Natural killer cell (primary cell): ENCODE data around the gene IQGAP3. TPM values are rescaled to one million over a fixed set of nuclear protein-coding genes. Genes with fewer than 3 reads are reported as not detected.
A peak's percentile ranks its signal among the peaks of the same experiment; 100 is the strongest.
"Not testable (repeated sequence)": the region's sequence is repeated elsewhere in the genome, so short reads cannot be mapped to it uniquely, and the experiment has no call there.

ENCODE experiments used
- ATAC-seq, 3 donors: fragments of 150-1000 bp in 2 of 3; fragments of 200-7000 bp in 1 of 3; cut with Tn5 transposase; 1 replicate in 1 of 3; 2 replicates in 2 of 3; pipeline ENCODE4 v1.10.0; 2021; ENCODE audit warnings: mild to moderate bottlenecking in 2 of 3, moderate library complexity in 2 of 3
- DNase-seq, 2 donors: peaks; one replicate each; pipeline versions ENCODE4 v3.0.0 to v3.0.0-alpha.2; 2013 to 2021; ENCODE audit warnings: mixed read lengths in 1 of 2
- H3K27ac ChIP-seq: one replicate; pipeline ENCODE4 v1.5.1; 2013; ENCODE audit warnings: mild to moderate bottlenecking, low read length
- H3K27me3 ChIP-seq: one replicate; pipeline ENCODE4 v1.6.1; 2013; ENCODE audit warnings: low read length; ENCODE audit not compliant: control insufficient read depth, insufficient read depth
- H3K36me3 ChIP-seq: one replicate; pipeline ENCODE4 v1.6.1; 2013; ENCODE audit warnings: low read length; ENCODE audit not compliant: control insufficient read depth, insufficient read depth
- H3K4me1 ChIP-seq: one replicate; pipeline ENCODE4 v1.6.1; 2013; ENCODE audit warnings: low read length; ENCODE audit not compliant: control insufficient read depth, insufficient read depth
- H3K4me3 ChIP-seq: one replicate; pipeline ENCODE4 v1.5.1; 2013; ENCODE audit warnings: low read length
- H3K9me3 ChIP-seq: one replicate; pipeline ENCODE4 v1.6.1; 2013; ENCODE audit warnings: low read length; ENCODE audit not compliant: control insufficient read depth, insufficient read depth
- H3K27ac Mint-ChIP-seq, 2 donors: one replicate each; pipeline ENCODE4 v1.8.0; 2022; ENCODE audit warnings: mild to moderate bottlenecking in 2 of 2, mixed read lengths in 2 of 2, moderate library complexity in 1 of 2
- H3K27me3 Mint-ChIP-seq, 2 donors: one replicate each; pipeline ENCODE4 v1.8.0; 2022; ENCODE audit warnings: low read depth in 2 of 2, mixed read lengths in 2 of 2
- H3K36me3 Mint-ChIP-seq: one replicate; pipeline ENCODE4 v1.8.0; 2022; ENCODE audit warnings: mixed read lengths
- H3K4me1 Mint-ChIP-seq, 2 donors: one replicate each; pipeline ENCODE4 v1.8.0; 2022; ENCODE audit warnings: mixed read lengths in 2 of 2
- H3K4me3 Mint-ChIP-seq: one replicate; pipeline ENCODE4 v1.8.0; 2022; ENCODE audit warnings: mild to moderate bottlenecking, moderate library complexity, mixed read lengths
- H3K9me3 Mint-ChIP-seq, 2 donors: one replicate each; pipeline ENCODE4 v1.8.0; 2022; ENCODE audit warnings: mixed read lengths in 2 of 2
- CTCF ChIP-seq: fragments of 200-600 bp; IDR thresholded peaks from one replicate; pipeline ENCODE4 v1.8.0; 2022; ENCODE audit warnings: antibody characterized with exemption
- WGBS: methylation state at CpG from one replicate; pipeline ENCODE4 v1.1.7; 2013; ENCODE audit warnings: missing lambda C conversion rate; ENCODE audit not compliant: insufficient coverage; 5-methylcytosine and 5-hydroxymethylcytosine counted together
- intact Hi-C: fragments of 100-400 bp; cut with micrococcal nuclease; formaldehyde crosslinking; loops from one replicate; pipeline ENCODE4 v1.14.2; 2022
- total RNA-seq, 4 donors: library from RNA; stranded (reverse); fragments of 120-200 nt in 1 of 4; gene quantifications; one replicate each; pipeline versions ENCODE4 v1.2.3 to v1.2.4, GENCODE V29; 2013 to 2022

Gene IQGAP3
- total RNA-seq, 3 donors from 2014 or later (not counting 1 experiment from before 2014, with no cell fraction given), result 0.08 to 0.21 (median 0.14) TPM

GRCh38 chr1:156608981-156609380 is 36.6 kb upstream of the IQGAP3 start:
- Histone ChIP-seq H3K27ac (no peak overlapping the region), H3K4me1 (peaks cover 6% of the 10 kb centered on the region), H3K27me3 (no peaks in the 10 kb centered on the region), H3K9me3 (no peaks in the 10 kb centered on the region), H3K4me3 (no peak overlapping the region), H3K36me3 (no peaks in the 10 kb centered on the region)
- Mint-ChIP-seq H3K27ac (no peak overlapping the region), H3K36me3 (no peaks in the 10 kb centered on the region), H3K9me3 (no peaks in the 10 kb centered on the region), H3K4me3 (no peak overlapping the region), H3K4me1 (peaks cover 8 to 9% of the 10 kb centered on the region in 2 donors), H3K27me3 (peaks cover 3 to 6% of the 10 kb centered on the region in 2 donors)
- WGBS, result 44% methylated on average over 6 of the region's 6 CpGs
- DNase-seq (peak in 1 of 2 donors; percentile 80), ATAC-seq (peak; percentile 52 to 73 (median 69))
- intact Hi-C loops, result loop anchor here (1.0 kb wide), 4 partner anchors 25 to 224 kb away; no protein-coding TSS in a partner anchor
- peak; percentile 54 for TF ChIP-seq CTCF

DNA sequence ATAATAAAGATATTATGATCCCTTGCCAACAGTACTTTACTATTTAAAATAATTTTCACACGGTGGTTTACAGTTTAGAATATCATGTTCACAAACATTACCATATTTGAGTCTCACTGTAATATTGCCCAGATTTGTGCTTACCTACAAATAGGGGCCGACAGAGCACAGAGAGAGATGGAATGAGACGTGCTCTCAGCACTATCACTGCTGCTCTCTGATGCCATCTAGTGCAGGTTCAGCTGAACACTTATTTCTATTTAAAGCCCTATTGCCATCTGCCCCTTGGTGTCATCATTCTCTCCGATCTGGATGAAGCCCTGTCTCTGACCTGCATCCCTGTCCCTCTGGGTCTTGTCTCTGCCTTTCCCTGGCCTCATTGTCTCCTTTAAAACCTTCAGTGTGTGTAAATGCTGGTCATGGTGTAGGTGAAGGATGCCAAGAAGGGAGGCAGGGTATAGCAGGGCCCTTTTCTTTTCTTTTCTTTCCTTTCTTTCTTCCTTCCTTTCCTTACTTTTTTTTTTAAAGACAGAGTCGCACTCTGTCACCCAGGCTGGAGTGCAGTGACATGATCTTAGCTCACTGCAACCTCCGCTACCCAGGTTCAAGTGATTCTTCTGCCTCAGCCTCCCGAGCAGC is 35.8 kb upstream of the IQGAP3 start:
- Mint-ChIP-seq H3K36me3 (no peaks in the 10 kb centered on the region), H3K27me3 (peaks cover 3 to 6% of the 10 kb centered on the region in 2 donors), H3K4me1 (peaks cover 8 to 9% of the 10 kb centered on the region in 2 donors), H3K27ac (no peak overlapping the region), H3K4me3 (no peak overlapping the region), H3K9me3 (no peaks in the 10 kb centered on the region)
- ATAC-seq (peak; percentile 92 to 99 (median 98)), DNase-seq (peak; percentile 36 to 89)
- WGBS, result 33% methylated on average over 7 of the region's 7 CpGs
- no peaks in the 10 kb centered on the region for H3K27me3 ChIP-seq
- TF ChIP-seq CTCF, result peak; percentile 87
- no peaks in the 10 kb centered on the region for H3K36me3 ChIP-seq
- H3K4me1 ChIP-seq, result peaks cover 6% of the 10 kb centered on the region
- intact Hi-C loops, result loop anchor here (1.0 kb wide), 4 partner anchors 24 to 223 kb away; no protein-coding TSS in a partner anchor
- no peaks in the 10 kb centered on the region for H3K9me3 ChIP-seq
- no peak overlapping the region for H3K4me3 ChIP-seq
- H3K27ac ChIP-seq, result no peak overlapping the region

DNA sequence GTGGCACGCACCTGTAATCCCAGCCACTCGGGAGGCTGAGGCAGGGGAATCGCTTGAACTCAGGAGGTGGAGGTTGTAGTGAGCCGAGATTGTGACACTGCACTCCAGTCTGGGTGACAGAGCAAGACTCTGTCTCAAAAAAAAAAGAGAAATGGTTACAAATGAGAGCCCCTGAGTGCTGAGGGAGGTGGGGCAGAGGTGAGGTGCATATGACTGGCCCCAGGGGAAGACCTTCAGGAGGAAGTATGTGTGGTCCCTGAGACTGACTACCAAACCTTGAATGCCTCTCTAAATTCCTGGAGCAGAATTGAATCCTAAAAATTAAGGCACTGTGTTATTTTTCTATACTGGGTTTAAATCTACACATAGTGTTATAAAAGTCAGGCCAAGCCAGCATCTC is 35.0 kb upstream of the IQGAP3 start:
- intact Hi-C loops, H3K27me3 Mint-ChIP-seq, H3K9me3 ChIP-seq, H3K27ac ChIP-seq, H3K27me3 ChIP-seq, H3K4me3 Mint-ChIP-seq, ATAC-seq, DNase-seq, H3K36me3 Mint-ChIP-seq, H3K27ac Mint-ChIP-seq, H3K36me3 ChIP-seq, H3K9me3 Mint-ChIP-seq, H3K4me3 ChIP-seq: not testable (repeated sequence)
- H3K4me1 Mint-ChIP-seq, result peaks cover 9 to 14% of the 10 kb centered on the region in 2 donors
- peaks cover 10% of the 10 kb centered on the region for H3K4me1 ChIP-seq
- WGBS, result 73% methylated on average over 4 of the region's 4 CpGs

GRCh38 chr1:156602557-156602993 is 30.2 kb upstream of the IQGAP3 start:
- H3K9me3 Mint-ChIP-seq, result no peaks in the 10 kb centered on the region
- intact Hi-C loops, result no loop called here

More at GRCh38 chr1:156602557-156602993, 30.2 kb upstream of the IQGAP3 start:
- H3K27ac Mint-ChIP-seq, result no peak overlapping the region
- no peak overlapping the region for H3K27ac ChIP-seq
- H3K4me1 Mint-ChIP-seq, result peaks cover 20 to 28% of the 10 kb centered on the region in 2 donors
- H3K4me1 ChIP-seq, result peaks cover 26% of the 10 kb centered on the region
- no peak overlapping the region for H3K4me3 ChIP-seq
- no peaks in the 10 kb centered on the region for H3K36me3 Mint-ChIP-seq
- peaks cover 7% of the 10 kb centered on the region for H3K36me3 ChIP-seq
- no peaks in the 10 kb centered on the region for H3K27me3 Mint-ChIP-seq
- H3K4me3 Mint-ChIP-seq, result peak overlapping the region; percentile 53
- WGBS, result 49% methylated on average over 10 of the region's 10 CpGs
- TF ChIP-seq CTCF, result peak; percentile 12
- ATAC-seq, result no peak
- H3K27me3 ChIP-seq, result no peaks in the 10 kb centered on the region
- peak in 1 of 2 donors; percentile 51 for DNase-seq
- H3K9me3 ChIP-seq, result no peaks in the 10 kb centered on the region
